Fibroblast of skin of right biceps (primary cell): ENCODE results near the gene SURF2.
"Not testable (repeated sequence)": the region's sequence is repeated elsewhere in the genome, so short reads cannot be mapped to it uniquely, and the experiment has no call there.

Source experiments
- DNase-seq: peaks from one replicate; pipeline ENCODE4 v3.0.0-alpha.2; 2013

The SURF2 gene

DNA sequence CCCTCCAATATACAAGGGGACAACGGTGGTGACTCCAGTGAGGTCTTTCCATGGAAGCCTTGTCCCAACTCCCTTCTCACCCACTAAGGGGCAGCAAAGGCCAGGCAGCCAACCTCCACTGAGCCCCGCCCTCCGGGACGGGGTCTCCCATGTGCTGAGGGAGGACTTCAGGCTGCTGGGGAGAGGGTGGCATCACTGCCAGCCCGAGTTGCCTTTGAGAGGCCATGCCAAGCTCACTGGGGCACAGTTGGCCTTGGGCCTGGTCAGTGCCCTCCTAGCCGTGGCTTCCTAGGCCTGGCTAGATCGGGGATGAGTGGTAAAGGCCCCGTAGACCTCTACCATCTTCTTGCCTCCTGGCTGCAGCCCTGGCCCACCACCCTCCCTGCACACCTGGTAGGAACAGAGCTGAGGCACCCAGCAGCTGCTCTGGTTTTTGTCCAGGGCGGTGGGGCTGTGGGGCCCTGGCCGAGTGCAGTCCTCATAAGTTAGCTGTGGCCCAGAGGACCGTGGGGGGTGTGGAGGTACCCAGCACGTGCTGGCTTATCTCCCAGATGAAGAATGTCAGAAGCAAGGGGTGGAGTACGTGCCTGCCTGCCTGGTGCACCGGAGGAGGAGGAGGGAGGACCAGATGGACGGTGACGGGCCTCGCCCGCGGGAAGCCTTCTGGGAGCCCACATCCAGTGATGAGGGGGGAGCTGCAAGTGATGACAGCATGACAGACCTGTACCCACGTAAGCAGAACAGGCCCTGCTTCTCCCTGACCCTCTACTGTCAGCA, 3.2 kb downstream of the SURF2 start:
- DNase-seq = peak; percentile 24

DNA sequence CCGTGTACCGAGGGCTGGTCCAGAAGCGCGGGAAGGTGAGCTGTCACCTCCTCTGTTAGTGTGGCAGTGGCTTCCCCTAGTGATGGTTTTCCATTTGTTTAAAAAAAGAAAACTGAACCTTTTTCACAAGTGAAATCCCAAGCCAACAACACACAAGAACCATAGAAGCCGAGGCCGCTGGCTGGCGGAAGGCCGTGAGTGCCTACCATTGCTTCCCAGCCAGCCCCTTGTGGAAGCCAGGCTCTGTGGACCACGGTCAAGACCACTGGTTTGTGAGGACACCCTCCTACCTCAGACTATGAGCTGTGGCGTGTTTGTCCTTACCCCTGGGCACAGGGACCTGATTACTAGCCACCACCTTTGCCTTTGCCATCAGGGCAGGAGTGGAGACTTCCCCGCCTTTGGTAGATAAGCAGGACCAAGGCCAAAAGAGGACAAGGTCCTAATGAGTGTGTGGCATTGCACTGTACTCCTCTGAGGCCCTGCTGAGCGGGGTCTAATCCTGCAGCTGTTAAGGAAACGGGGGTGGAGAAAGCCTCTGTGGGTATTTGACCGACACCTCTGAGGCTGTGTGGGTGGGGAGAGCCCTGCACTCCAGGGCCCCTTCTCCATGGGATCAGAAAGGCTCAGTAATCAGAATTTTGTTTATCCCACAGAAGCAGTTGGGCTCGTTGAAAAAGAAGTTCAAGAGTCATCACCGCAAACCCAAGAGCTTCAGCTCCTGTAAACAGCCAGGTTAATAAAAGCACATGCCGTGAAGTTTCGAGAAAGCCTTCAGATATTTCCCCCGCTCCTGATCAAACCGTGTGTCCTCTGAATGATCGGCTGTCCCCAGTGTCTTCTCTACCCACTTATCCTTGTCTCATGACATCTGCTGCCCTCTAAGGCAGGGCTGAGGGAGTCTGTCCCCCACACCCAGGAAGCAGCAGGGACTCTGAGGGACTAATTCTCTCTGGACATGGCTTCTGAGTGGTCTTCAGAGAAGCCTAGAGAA, 4.3 kb downstream of the SURF2 start:
- DNase-seq = no peak

DNA sequence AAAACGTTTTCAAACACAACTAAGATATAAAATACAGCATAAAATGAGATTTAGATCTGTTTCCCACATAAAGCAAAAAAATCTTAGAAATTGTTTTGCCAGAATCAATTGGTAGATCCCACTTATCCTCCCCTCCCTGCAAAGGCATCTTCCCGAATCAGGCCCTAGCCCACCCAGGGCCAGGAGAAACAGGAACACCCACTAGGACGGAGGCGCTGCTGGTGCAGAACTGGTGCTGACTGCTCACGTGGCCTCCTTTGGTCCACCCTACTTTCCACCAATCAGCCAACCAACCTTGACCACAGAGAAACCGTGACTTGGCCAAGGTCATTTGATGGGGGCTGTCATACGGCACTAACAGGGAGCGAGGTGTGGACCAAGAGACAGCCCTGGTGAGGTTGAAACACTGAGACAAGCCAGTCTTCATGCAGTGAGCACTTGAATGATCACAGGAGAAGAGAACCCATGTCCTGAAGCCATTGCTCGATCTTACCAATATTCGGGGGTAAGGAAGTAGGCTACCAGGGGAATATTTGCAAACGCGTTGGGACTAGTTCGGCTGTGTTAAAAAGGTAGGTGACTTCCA, 5.2 kb downstream of the SURF2 start:
- no peak for DNase-seq

DNA sequence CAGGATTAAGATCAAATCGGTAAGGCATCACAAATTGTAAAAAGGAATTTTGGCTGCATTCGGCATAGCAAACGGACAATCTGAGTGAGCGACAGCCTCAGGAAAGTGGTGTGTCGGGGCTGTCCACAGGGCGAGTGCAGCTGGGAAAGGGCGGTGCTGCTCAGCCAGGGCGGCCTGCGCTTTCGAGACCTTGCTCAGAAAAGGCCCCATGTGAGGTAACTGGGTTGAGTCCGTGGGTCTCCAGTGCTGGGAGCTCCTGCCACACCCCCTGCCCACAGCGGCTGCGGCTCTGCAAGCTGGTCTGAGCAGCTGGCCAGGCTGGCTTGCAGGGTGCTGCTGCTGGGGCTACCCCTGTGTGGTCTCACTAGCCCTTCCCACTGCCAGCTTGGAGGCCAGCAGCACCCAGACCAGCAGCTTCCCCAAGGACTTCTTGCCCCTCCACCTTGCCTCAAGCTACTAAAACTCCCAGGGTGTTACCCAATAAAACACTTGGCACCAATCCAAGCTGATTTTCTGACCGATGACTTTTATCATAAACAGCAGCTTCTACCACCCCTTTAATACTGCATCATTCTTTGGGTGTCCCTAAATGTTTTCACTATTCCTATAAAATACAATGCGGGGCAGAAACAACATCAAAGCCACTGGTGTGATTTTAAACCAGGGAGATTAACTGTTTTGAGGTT, 6.2 kb downstream of the SURF2 start:
- DNase-seq = no peak

DNA sequence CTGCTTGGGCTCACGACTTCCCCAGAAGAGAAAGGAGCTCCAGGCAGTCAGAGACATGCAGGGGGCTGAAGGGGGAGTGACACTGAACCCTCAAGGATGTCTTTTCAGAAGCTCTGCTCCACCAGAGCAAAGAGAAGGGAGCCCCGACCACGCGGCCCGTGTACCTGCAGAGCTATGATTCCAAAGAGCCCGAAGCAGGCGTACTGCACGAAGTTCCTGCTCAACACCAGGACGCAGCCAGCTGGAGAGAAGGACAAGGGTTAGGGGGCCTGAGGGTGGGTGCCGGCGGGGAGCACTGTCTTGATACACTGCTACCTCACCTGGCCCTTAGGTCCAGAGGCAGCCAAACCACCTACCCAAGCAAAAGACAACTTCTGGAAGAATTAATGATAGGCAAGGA, 10.1 kb downstream of the SURF2 start:
- no peak for DNase-seq

DNA sequence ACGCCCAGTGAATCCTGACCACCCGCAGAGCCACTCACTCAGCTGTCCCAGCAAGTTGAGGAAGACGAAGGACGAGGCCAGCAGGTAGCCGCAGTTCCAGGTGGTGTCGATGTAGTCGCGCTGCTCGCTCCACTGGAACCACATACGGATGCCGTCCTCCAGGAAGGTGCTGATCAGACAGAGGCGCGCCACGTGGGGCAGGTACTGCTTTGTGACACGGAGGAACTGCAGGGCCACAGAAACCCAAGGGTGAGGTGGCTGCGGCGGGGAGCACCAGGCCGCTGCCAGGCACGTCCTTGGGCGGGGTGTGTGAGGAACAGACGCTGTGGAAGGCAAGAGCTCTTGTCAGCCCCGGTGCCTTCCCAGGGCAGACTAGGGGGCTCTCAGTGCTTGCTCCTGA, 10.9 kb downstream of the SURF2 start:
- DNase-seq = no peak

DNA sequence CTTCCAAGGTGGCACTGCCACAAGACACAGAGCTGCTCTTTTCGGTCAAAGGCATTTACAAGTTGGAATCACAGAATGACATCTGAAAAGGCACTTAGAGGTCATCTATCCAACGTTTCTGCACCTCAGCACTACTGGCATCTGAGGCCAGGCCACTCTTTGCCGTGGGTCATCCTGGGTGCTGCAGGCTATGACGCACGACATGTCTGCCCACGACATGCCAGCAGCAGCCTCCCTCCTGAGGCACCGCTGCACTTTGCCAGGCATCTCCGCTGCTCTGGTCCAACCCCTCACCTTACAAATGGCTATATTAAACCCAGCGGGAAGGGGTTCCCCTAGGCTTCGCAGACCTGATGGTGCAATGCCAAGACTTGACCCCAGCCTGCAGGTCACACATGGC, 11.4 kb downstream of the SURF2 start:
- no peak for DNase-seq

DNA sequence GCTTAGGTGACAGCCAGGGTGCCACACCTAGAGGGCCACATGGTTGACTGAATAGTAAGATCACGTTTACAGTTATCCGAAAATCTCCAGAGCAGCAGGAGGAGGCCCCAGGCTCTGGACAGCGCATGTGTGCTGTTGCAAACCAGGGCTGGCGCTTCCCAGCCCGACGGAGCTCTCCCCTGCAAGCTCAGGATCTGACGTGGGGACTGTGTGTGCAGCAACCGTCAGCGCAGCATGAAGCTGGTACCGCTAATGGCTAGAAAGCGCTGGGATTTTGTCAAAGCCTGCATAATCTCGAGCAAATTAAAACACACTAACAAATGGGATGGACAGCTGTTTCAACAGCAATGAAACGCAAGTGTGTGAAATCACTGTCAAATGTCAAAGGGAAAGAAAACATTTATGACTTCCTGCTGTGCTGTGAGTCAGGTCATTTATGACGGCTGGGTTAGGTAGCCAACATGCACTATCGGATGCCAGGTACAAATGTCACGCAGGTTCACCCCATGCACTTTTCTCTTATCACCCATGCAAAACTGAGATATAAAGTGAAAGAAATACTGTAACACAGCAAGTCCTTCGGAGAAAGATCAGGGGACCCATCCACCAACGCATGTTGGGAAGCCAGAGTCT, 12.0 kb downstream of the SURF2 start:
- no peak for DNase-seq

DNA sequence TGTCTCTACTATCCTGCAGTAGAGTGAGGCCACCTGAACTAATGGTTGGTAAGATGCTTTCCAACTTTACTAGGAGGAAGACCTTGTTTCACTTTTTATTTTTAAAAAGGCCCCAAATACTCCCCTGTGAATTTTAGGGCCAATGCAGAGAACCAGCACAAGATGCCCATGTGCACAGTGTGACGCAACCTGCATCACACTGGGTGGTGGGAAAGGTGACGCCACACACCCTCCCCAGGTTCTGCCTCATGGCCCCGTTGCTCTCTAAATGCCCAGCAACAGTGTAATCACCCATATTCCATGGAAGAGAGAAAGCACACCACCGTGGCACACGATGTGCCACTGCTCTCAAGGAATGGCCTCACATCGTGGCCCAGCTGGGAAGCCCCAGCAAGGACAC, 13.1 kb downstream of the SURF2 start:
- no peak for DNase-seq

DNA sequence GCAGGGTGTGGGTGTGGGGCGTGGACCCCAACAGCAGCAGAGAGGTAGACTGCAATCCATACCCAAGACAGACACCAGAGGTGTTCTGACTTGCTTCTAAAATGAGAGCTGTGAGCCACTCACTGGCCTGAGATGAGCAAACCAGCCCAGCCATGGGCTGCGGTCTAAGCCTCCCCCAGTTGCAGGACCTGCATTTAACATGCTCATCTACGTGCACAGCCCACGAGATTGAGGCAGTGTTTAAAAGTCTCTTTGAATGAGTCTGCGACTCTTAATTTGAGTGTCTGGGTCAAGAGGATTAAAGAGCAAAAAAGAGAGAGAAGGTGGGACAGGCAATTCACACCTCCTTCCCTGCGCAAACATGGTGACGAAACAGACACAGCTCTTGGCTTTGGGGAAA, 13.6 kb downstream of the SURF2 start:
- DNase-seq = no peak

DNA sequence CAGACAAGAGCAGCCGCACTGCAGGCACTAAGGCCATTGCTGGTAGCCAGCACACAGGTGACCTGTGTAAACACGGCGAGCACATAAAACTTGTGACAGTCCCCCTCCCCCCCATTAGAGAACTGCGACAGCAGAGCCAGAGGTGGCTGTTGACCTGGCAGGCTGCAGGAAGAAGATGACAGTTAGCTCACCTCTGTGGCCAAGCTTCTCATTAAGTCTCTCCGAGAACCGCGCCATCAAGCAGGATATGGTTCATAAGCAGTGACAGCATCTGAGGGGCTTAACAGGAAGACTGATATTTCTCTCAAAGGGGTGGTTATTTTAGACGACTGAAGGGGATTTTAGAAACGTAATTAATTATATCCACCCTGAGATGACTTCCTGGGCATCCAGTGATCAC, 14.3 kb downstream of the SURF2 start:
- DNase-seq = no peak

DNA sequence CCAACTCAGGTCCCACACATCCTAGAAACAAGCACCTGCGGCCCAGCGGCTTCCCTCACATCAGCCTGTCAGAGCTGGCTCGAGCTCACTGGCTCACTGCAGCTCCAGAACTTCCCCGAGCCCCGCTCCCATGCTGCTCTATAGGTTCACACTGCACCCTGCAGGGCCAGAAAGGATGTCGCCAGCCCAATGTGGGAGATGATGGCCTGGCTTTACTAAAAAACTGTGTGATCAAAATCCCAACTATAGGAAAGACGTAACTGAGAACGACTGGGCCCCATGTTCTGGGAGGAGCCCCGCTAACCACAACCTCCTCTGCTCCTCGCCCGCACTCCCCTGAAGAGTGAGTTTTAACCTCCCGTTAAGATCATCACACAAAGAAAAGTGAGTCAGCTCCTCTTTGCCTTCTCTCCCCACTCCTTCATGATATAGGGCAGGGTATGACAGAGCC, 14.9 kb downstream of the SURF2 start:
- peak; percentile 42 for DNase-seq

DNA sequence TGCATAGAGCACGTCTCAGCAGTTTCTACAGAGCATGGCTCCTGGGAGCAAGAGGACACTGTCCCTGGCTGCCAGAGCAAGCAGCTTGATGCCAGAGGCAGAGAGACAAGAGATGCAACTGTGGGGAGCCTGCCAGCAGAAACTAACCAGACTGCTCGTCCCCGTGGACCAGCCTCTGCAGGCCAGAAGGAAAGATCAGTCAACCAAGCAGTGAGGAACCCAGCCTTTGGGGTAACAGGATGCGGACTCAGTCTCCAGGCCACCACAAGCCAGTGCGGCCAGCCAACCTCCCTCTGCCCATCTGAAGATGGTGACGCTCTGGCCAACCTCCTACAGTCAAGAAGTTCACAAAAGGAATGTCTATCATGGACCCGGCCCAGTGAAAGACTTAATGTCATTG, 15.8 kb downstream of the SURF2 start:
- DNase-seq = no peak

DNA sequence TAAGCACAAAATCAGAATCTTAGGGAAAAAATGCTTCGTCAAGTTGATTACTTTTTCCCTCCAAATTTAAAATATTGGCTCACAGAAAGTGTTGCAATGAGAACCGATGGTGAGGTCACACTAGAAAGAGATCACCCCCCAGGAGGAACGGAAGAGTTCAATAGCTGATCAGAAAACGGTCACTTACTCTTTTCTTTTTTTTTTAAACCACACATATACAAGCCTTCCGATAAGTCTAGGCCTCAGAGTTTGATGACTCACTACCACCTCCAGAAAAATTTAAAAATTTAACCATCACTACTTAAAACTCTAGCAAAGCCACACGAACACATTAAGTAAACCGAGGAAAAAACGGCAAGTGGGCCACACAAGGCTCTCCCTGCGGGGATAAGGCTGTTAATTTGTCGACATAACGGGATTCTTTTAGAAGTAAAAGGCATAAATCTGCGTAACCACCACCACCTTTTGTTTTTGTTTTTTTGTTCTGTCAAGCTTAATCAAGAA, 18.3 kb downstream of the SURF2 start:
- peak; percentile 71 for DNase-seq

DNA sequence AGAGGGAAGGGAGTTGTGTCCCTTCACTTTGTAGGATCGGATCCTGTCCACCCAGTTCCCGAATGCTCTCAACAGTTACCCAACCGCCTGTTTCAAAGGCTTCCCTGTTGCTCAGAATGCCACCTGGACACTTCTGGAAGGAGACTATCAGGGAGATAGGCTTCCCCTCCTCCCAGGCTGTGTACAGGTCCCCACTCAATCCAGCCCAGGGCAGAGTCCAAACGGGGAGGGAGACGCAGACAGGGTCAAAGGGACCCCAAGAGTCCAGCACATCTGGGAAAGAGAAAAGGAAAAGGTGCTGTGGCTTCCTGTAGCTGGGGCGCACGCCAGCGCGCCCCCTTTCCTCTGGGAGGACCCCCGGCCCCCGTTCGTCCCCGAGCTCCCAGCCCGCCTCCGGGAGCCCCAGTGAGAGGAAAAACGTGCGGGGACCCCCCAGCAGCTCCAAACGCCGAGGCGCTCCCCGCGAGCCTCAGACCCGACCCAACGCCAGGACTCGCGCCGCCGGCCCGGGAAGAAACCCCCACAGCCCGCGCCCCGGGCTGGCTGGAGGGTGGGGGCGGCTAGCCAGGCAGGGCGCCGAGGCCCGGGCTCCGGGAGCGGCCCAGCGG, 18.9 kb downstream of the SURF2 start:
- DNase-seq = peak; percentile 47

DNA sequence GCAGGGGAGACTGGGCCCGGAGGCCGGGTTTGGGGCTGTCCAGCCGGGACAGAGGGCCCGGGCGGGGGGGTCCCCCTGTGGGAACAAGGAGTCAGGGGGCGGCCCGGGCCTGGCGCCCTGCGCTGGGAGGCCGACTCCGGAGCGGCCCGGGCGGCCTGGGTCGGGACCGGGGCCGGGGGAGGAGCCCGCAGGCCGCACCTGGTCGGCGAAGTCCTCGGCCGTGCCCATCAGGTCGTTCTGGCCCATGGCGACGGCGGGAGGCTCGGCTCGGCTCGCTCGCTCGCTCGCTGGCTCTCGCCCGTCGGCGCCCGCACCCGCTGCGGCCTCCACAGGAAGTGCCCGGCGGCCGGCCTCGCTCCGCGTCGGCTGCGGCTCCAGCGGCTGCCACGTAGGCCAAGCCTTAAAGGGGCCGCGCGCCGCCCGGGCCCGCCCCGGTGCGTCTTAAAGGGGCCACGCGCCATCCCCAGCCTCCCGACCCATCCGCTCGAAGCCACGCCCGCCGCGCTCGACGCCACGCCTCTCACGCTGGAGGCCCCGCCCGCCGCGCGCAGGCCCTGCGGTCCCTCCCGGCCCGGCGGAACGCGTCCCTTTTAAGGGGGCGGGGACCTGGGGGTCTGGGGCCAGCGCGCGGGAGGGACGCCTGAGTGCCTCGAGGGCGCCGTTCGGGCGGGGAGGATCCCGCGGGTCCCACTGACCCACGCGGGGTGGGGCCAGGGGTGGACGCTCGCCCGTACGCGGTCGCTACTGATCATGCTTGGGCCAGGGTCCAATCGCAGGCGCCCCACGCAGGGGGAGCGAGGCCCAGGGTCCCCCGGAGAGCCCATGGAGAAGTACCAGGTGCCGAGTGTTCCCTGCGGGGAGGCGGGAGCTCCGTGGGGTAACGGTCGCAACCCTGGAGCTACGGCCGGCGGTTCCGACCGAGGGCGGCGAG, 19.6 kb downstream of the SURF2 start, which contains the start of the genes STKLD1 and SURF4:
TSS of gene STKLD1 (plus strand) at position 643 of the 931 bp plus-strand sequence. CDS start at position 751, 108 bp downstream.
TSS of gene SURF4 (minus strand) at position 337 of the 931 bp plus-strand sequence. CDS start at position 246, 91 bp downstream.
- DNase-seq = peak; percentile 97

DNA sequence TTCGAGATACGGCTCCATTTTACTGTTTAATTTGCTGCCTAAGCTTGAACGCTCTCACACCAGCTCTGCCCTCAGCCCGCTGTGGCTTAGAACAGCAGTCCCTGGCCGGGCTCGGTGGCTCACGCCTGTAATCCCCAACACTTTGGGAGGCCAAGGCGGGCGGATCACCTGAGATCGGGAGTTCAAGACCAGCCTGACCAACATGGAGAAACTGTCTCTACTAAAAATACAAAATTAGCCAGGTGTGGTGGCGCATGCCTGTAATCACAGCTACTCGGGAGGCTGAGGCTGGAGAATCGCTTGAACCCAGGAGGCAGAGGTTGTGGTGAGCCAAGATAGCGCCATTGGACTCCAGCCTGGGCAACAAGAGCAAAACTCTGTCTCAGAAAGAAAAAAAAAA, 20.9 kb downstream of the SURF2 start:
- DNase-seq = not testable (repeated sequence)

DNA sequence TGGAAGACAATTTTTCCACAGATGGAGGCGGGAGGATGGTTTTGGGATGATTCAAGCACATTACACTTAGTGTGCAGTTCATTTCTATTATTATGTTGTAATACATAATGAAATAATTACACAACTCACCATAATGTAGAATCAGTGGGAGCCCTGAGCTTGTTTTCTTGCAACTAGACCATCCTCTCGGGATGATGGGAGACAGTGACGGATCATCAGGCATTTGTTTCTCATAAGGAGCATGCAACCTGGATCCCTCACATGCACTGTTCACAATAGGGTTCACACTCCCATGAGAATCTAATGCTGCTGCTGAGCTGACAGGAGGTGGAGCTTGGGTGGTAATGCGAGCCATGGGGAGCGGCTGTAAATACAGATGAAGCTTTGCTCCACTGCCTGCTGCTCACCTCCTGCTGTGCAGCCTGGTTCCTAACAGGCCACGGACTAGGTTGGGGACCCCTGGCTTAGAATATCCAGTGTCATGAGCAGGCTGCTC, 21.4 kb downstream of the SURF2 start:
- DNase-seq = peak; percentile 72

DNA sequence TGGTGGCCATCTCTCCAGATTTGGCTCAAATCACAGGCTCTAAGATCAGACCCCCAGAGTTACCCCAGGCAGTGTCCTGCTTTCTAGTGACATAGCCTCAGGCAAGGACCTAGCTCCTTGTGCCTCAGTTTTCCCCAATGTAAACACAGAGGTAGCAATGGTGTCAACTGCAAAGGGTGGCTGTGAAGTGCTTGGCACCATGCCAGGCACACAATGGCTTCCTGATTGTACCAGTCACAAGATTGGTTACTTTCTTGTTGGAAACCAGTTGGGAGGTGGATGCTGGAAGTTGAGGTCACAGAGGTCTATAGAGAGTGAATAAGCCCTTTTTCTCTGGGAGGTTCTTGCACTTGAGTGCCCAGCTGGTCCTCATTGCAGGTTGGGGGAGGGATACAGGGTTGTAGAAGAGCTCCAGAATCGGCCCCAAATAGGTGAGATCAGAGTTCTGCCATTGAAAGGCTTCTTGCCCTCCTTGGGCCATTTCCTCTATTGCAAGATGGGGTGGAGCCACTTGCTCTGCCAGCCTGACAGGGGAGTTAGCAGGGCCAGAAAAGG, 22.1 kb downstream of the SURF2 start:
- DNase-seq = no peak
